A549 (cell line): Measurements from ENCODE around the gene CABP1. TPM values are rescaled to one million over a fixed set of nuclear protein-coding genes. Genes with fewer than 3 reads are reported as not detected.
A peak's percentile ranks its signal among the peaks of the same experiment; 100 is the strongest.

ENCODE experiments used
- ATAC-seq, 2 experiments: fragments of 200-7000 bp in 1 of 2; fragments of >200 bp in 1 of 2; cut with Nextera tagmentation in 1 of 2; cut with Tn5 transposase in 1 of 2; 3 replicates each; pipeline versions ENCODE4 v1.8.0 to v1.9.1; 2018 to 2020; ENCODE audit warnings: mild to moderate bottlenecking in 1 of 2, moderate library complexity in 1 of 2
- CTCF ChIA-PET: fragments of 300-600 bp; sonication (Branson Sonifier 250); formaldehyde crosslinking; extraction: SDS; loops from one replicate; lab custom pipeline; 2021; ENCODE audit warnings: antibody characterized with exemption, inconsistent platforms; lab: Yijun Ruan, JAX
- POLR2A ChIA-PET: fragments of 350-600 bp; formaldehyde crosslinking; extraction: SDS; loops from one replicate; lab custom pipeline; 2021; ENCODE audit warnings: antibody characterized with exemption, inconsistent platforms; lab: Yijun Ruan, JAX
- DNase-seq, 2 experiments: peaks; one replicate each; pipeline versions ENCODE4 v3.0.0 to v3.0.0-alpha.2; 2011 to 2016; ENCODE audit warnings: low read depth in 1 of 2, low spot score in 1 of 2
- FAIRE-seq: peaks from 2 replicates; lab custom pipeline; 2011; peaks lifted over from hg19 to GRCh38; lab: Jason Lieb, UNC
- H3K27ac ChIP-seq, 2 experiments: fragments of >200 bp; sonication (Bioruptor Twin); formaldehyde crosslinking; 3 replicates each; pipeline ENCODE4 v1.5.1; 2016 to 2017
- H3K4me1 ChIP-seq: fragments of >200 bp; sonication (Bioruptor Twin); formaldehyde crosslinking; 3 replicates; pipeline ENCODE4 v1.6.1; 2016
- H3K4me2 ChIP-seq: fragments of >200 bp; sonication (Bioruptor Twin); formaldehyde crosslinking; 3 replicates; pipeline ENCODE4 v1.6.1; 2016
- H3K4me3 ChIP-seq: fragments of >200 bp; sonication (Bioruptor Twin); formaldehyde crosslinking; 3 replicates; pipeline ENCODE4 v1.5.1; 2016
- H3K9me3 ChIP-seq: fragments of >200 bp; sonication (Bioruptor Twin); formaldehyde crosslinking; 3 replicates; pipeline ENCODE4 v1.6.1; 2016
- ATOH8 ChIP-seq: fragments of 250-450 bp; sonication (Bioruptor Pico); IDR thresholded peaks from 2 replicates; pipeline ENCODE4 v1.5.0; 2020; ENCODE audit warnings: low read depth, mild to moderate bottlenecking, moderate library complexity
- BHLHE40 ChIP-seq: IDR thresholded peaks from 2 replicates; pipeline ENCODE4 v1.6.1; 2012; ENCODE audit warnings: low read depth, low read length, inconsistent platforms
- CBX8 ChIP-seq: fragments of 200-600 bp; sonication (generic); IDR thresholded peaks from 2 replicates; pipeline ENCODE4 v1.6.1; 2016
- CEBPB ChIP-seq, 2 experiments: fragments of >200 bp in 1 of 2; sonication (Bioruptor Twin) in 1 of 2; formaldehyde crosslinking in 1 of 2; IDR thresholded peaks; 2 replicates each; pipeline ENCODE4 v1.6.1; 2012 to 2016
- CHD2 ChIP-seq: fragments of 150-350 bp; IDR thresholded peaks from 2 replicates; pipeline ENCODE4 v1.6.1; 2014; ENCODE audit warnings: low read length; ENCODE audit not compliant: partially characterized antibody
- CHD4 ChIP-seq: fragments of 200-600 bp; sonication (generic); IDR thresholded peaks from 2 replicates; pipeline ENCODE4 v1.6.1; 2016; ENCODE audit warnings: antibody characterized with exemption, mild to moderate bottlenecking, borderline replicate concordance
- EHF ChIP-seq: fragments of 250-450 bp; sonication (Bioruptor Pico); IDR thresholded peaks from 2 replicates; pipeline ENCODE4 v1.5.0; 2020; ENCODE audit warnings: mild to moderate bottlenecking
- EHMT2 ChIP-seq: fragments of 200-600 bp; sonication (generic); IDR thresholded peaks from 2 replicates; pipeline ENCODE4 v1.6.1; 2016; ENCODE audit warnings: antibody characterized with exemption, low read depth, mild to moderate bottlenecking, moderate library complexity
- FOSL2 ChIP-seq, 2 experiments: fragments of 450-650 bp in 1 of 2; fragments of >200 bp in 1 of 2; sonication (Bioruptor Twin) in 1 of 2; formaldehyde crosslinking; IDR thresholded peaks; 2 replicates each; pipeline versions ENCODE4 v1.5.0 to v1.6.1; 2016 to 2020; ENCODE audit warnings: mild to moderate bottlenecking in 1 of 2, moderate library complexity in 1 of 2
- GATA3 ChIP-seq: IDR thresholded peaks from 2 replicates; pipeline ENCODE4 v1.6.1; 2012; ENCODE audit warnings: borderline replicate concordance
- HES2 ChIP-seq: fragments of >200 bp; sonication (Bioruptor Twin); formaldehyde crosslinking; IDR thresholded peaks from 2 replicates; pipeline ENCODE4 v1.6.1; 2016
- HEYL ChIP-seq: fragments of 250-450 bp; sonication (Bioruptor Pico); IDR thresholded peaks from 2 replicates; pipeline ENCODE4 v1.8.0; 2021; ENCODE audit warnings: mild to moderate bottlenecking, moderate library complexity
- HOXA7 ChIP-seq: fragments of 250-450 bp; sonication (Bioruptor Pico); IDR thresholded peaks from 2 replicates; pipeline ENCODE4 v1.5.0; 2020; ENCODE audit warnings: mild to moderate bottlenecking, moderate library complexity
- HOXB13 ChIP-seq: fragments of 250-450 bp; sonication (Bioruptor Pico); IDR thresholded peaks from 2 replicates; pipeline ENCODE4 v1.5.0; 2020; ENCODE audit warnings: low read depth, mild to moderate bottlenecking, moderate library complexity
- JUN ChIP-seq, 2 experiments: fragments of >200 bp; sonication (Bioruptor Twin); formaldehyde crosslinking; IDR thresholded peaks; 2 replicates in 1 of 2; 3 replicates in 1 of 2; pipeline ENCODE4 v1.6.1; 2016 to 2017
- JUNB ChIP-seq: fragments of >200 bp; sonication (Bioruptor Twin); formaldehyde crosslinking; IDR thresholded peaks from 2 replicates; pipeline ENCODE4 v1.6.1; 2016
- MYC ChIP-seq: IDR thresholded peaks from 2 replicates; pipeline ENCODE4 v1.6.1; 2012; ENCODE audit warnings: mild to moderate bottlenecking, inconsistent platforms, low read length, improper control_type of control experiment, borderline replicate concordance
- NFE2L2 ChIP-seq: fragments of 150-350 bp; conservative IDR thresholded peaks from 2 replicates; pipeline ENCODE4 v1.6.1; 2014; ENCODE audit warnings: low read length
- NPAS2 ChIP-seq: fragments of 250-450 bp; sonication (Bioruptor Pico); IDR thresholded peaks from 2 replicates; pipeline ENCODE4 v1.8.0; 2022; ENCODE audit warnings: mild to moderate bottlenecking, moderate library complexity, borderline replicate concordance
- PHF8 ChIP-seq: fragments of 200-600 bp; sonication (generic); IDR thresholded peaks from 2 replicates; pipeline ENCODE4 v1.6.1; 2016; ENCODE audit warnings: low read depth, mild to moderate bottlenecking, antibody characterized with exemption, moderate library complexity, borderline replicate concordance
- POLR2AphosphoS2 ChIP-seq: conservative IDR thresholded peaks from 2 replicates; pipeline ENCODE4 v1.6.1; 2012; ENCODE audit warnings: low read length, improper control_type of control experiment, inconsistent platforms
- RARB ChIP-seq: fragments of 250-450 bp; sonication (Bioruptor Pico); IDR thresholded peaks from 2 replicates; pipeline ENCODE4 v1.8.0; 2021; ENCODE audit warnings: mild to moderate bottlenecking, moderate library complexity
- REST ChIP-seq: fragments of 200-600 bp; sonication (generic); IDR thresholded peaks from 2 replicates; pipeline ENCODE4 v1.6.1; 2016; ENCODE audit warnings: antibody characterized with exemption, mild to moderate bottlenecking, moderate library complexity
- RFX5 ChIP-seq: fragments of 450-650 bp; IDR thresholded peaks from 2 replicates; pipeline ENCODE4 v1.7.1; 2014; ENCODE audit warnings: antibody characterized with exemption, mild to moderate bottlenecking, moderate library complexity
- SREBF2 ChIP-seq: fragments of 450-650 bp; IDR thresholded peaks from 2 replicates; pipeline ENCODE4 v1.6.1; 2014; ENCODE audit warnings: mild to moderate bottlenecking, moderate library complexity
- TP53 ChIP-seq: fragments of 250-450 bp; sonication (Bioruptor Pico); IDR thresholded peaks from 2 replicates; pipeline ENCODE4 v1.5.0; 2021; ENCODE audit warnings: mild to moderate bottlenecking, moderate library complexity
- ZC3H11A ChIP-seq: fragments of 450-650 bp; IDR thresholded peaks from 2 replicates; pipeline ENCODE4 v1.6.1; 2014; ENCODE audit warnings: antibody characterized with exemption, mild to moderate bottlenecking
- WGBS: methylation state at CpG from one replicate; pipeline ENCODE4 v1.1.6; 2017; ENCODE audit errors: missing lambda C conversion rate; 5-methylcytosine and 5-hydroxymethylcytosine counted together
- polyA plus RNA-seq, 4 experiments: library from polyadenylated mRNA; depleted of rRNA in 3 of 4; stranded (reverse); fragments of >200 nt; fragmentation: RNase III in 1 of 4; extraction: RNeasy Plus Mini Kit Qiagen cat#74134 plus additional on column Dnase treatment in 1 of 4; gene quantifications; 2 replicates in 3 of 4; 3 replicates in 1 of 4; pipeline ENCODE4 v1.2.3, GENCODE V29; 2011 to 2017

CABP1 gene
- polyA plus RNA-seq, 2 of the 4 experiments (the other 2 are of a cell fraction), result 0.15 to 0.22 TPM

GRCh38 chr12:120647375-120647755 lies 6.9 kb downstream of the CABP1 start:
- FAIRE-seq (no peak), DNase-seq (no peak), ATAC-seq (no peak)
- H3K27ac ChIP-seq, result no peak overlapping the region
- peaks cover 16% of the 10 kb centered on the region; the same call in 2 of the 3 replicates for H3K4me1 ChIP-seq
- ChIA-PET POLR2A (interaction anchor here (0.7 to 0.9 kb wide), 2 partner anchors 39 to 316 kb away, joined by 3 to 7 read pairs; partner anchors contain the start of gene MLEC), CTCF (interaction anchor here (0.6 to 11.2 kb wide), 48 partner anchors 12 to 999 kb away, joined by 3 to 155 read pairs (median 4); partner anchors contain the start of genes HNF1A, MLEC, POP5 and UNC119B)
- no peak overlapping the region for H3K4me3 ChIP-seq
- 77% methylated on average over 13 of the region's 13 CpGs for whole genome bisulfite sequencing
- no peak for TF ChIP-seq NFE2L2
- no peak for TF ChIP-seq PHF8
- no peak for TF ChIP-seq REST
- no peak for TF ChIP-seq NPAS2 (CRISPR knock-in tag)
- TF ChIP-seq JUNB, result no peak
- TF ChIP-seq FOSL2 (IDR thresholded peaks at IDR 0.05), result no peak
- TF ChIP-seq FOSL2 (CRISPR knock-in tag; IDR thresholded peaks at IDR 0.05), result no peak
- no peak for TF ChIP-seq CEBPB (IDR thresholded peaks at IDR 0.05)
- TF ChIP-seq CHD4, result no peak
- TF ChIP-seq MYC, result no peak
- TF ChIP-seq HOXA7 (CRISPR knock-in tag), result no peak
- no peak for TF ChIP-seq CBX8
- no peak for TF ChIP-seq HES2
- TF ChIP-seq JUN (IDR thresholded peaks at IDR 0.05), result no peak
- TF ChIP-seq HEYL (CRISPR knock-in tag), result no peak
- TF ChIP-seq RARB, result no peak
- 0 out of 3 replicates have a peak overlapping the region, but pooled peaks have one; percentile 5 for H3K4me2 ChIP-seq
- H3K9me3 ChIP-seq, result no peaks in the 10 kb centered on the region

GRCh38 chr12:120649442-120650232 lies 9.2 kb downstream of the CABP1 start:
- CTCF ChIA-PET, result interaction anchor here (0.7 to 11.2 kb wide), 56 partner anchors 9 to 468 kb away, joined by 3 to 155 read pairs (median 5); partner anchors contain the start of genes COX6A1, HNF1A, MLEC and POP5
- ATAC-seq, result peak in 1 of 2 experiments; percentile 6; a peak in 3 of 6 replicates
- TF ChIP-seq RARB, result no peak
- peaks cover 16% of the 10 kb centered on the region; the same call in 2 of the 3 replicates for H3K4me1 ChIP-seq
- H3K4me2 ChIP-seq, result peak overlapping the region; percentile 78
- no peaks in the 10 kb centered on the region for H3K9me3 ChIP-seq
- 52% methylated on average over 33 of the region's 33 CpGs for WGBS
- DNase-seq, result no peak
- peak overlapping the region in 1 of 2 experiments; percentile 87; a peak in 4 of 6 replicates for H3K27ac ChIP-seq
- POLR2A ChIA-PET, result interaction anchor here (0.8 to 1.1 kb wide), 4 partner anchors 24 to 71 kb away, joined by 3 to 6 read pairs (median 4); partner anchors contain the start of genes MLEC and POP5
- FAIRE-seq, result no peak
- H3K4me3 ChIP-seq, result peak overlapping the region; percentile 29; the same call in 1 of the 3 replicates

GRCh38 chr12:120650233-120650690 lies 9.8 kb downstream of the CABP1 start:
- ChIA-PET POLR2A (interaction anchor here (0.9 kb wide), 1 partner anchor 36 kb away, joined by 4 read pairs; the partner anchor contains the start of gene MLEC), CTCF (interaction anchor here (0.6 to 11.2 kb wide), 25 partner anchors 9 to 343 kb away, joined by 3 to 155 read pairs (median 7); partner anchors contain the start of genes MLEC, POP5 and UNC119B)
- H3K9me3 ChIP-seq, result no peaks in the 10 kb centered on the region
- no peak overlapping the region for H3K4me2 ChIP-seq
- ATAC-seq (no peak), FAIRE-seq (no peak), DNase-seq (no peak)
- peaks cover 16% of the 10 kb centered on the region; the same call in 2 of the 3 replicates for H3K4me1 ChIP-seq
- WGBS, result 79% methylated on average over 12 of the region's 12 CpGs
- no peak overlapping the region for H3K4me3 ChIP-seq
- H3K27ac ChIP-seq, result no peak overlapping the region; a peak in 1 of 6 replicates
- TF ChIP-seq HOXB13 (CRISPR knock-in tag), result no peak
- TF ChIP-seq ATOH8 (CRISPR knock-in tag), result no peak
- TF ChIP-seq GATA3, result no peak
- no peak for TF ChIP-seq EHMT2
- TF ChIP-seq POLR2AphosphoS2, result no peak
- no peak for TF ChIP-seq RFX5
- TF ChIP-seq CHD2, result no peak
- no peak for TF ChIP-seq ZC3H11A
- no peak for TF ChIP-seq EHF (CRISPR knock-in tag)
- TF ChIP-seq TP53 (CRISPR knock-in tag), result no peak
- no peak for TF ChIP-seq BHLHE40
- TF ChIP-seq SREBF2, result no peak
